LNCAP (cell line): ENCODE data around the gene KIFC3.
A peak's percentile ranks its signal among the peaks of the same experiment; 100 is the strongest.

Experiments
- TF ChIP-seq, protein P1 (sequence below): fragments of 450-650 bp; IDR thresholded peaks from 2 replicates; pipeline ENCODE4 v1.5.1; 2017; ENCODE audit warnings: mild to moderate bottlenecking

The KIFC3 gene

DNA sequence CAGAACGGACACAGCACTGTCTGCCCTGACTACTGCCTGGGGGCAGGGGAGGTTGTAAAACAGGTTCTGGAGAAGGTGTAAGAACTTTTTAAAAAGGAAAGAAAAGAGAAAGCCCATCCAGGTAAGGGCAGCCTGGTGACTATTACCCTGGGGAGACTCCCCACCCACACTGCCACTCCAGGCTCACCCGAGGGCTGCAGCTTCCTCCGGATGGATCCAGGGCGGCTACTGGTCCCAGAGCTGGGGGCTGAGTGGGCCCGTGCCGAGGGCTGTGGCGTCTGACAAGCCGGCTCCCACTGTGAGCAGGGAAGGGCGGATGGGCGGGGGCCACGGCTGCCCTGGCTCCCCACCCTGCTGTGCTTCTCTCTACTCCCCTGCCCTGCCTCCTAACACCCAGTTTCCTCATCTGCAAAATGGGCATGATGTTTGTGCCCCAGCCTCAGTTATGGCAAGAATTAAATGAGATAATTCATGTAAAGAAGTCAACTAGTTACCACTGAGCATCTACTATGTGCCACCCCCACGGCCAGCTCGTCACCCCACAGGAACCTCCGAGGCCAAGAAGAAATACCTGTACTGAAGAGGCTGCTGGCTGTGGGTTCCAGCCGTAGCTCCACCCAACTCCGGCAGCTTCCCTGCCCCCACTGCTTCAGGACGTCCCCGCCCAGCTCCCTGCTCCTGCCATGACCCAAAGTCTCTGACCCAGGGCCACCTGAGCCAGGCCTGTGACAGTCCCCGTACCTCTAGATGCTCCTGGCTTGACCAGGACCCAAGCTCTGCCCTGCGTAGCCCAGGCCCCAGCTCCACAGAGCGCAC lies 42.5 kb downstream of the KIFC3 start:
- TF ChIP-seq, protein P1, sequence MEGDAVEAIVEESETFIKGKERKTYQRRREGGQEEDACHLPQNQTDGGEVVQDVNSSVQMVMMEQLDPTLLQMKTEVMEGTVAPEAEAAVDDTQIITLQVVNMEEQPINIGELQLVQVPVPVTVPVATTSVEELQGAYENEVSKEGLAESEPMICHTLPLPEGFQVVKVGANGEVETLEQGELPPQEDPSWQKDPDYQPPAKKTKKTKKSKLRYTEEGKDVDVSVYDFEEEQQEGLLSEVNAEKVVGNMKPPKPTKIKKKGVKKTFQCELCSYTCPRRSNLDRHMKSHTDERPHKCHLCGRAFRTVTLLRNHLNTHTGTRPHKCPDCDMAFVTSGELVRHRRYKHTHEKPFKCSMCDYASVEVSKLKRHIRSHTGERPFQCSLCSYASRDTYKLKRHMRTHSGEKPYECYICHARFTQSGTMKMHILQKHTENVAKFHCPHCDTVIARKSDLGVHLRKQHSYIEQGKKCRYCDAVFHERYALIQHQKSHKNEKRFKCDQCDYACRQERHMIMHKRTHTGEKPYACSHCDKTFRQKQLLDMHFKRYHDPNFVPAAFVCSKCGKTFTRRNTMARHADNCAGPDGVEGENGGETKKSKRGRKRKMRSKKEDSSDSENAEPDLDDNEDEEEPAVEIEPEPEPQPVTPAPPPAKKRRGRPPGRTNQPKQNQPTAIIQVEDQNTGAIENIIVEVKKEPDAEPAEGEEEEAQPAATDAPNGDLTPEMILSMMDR: no peak

DNA sequence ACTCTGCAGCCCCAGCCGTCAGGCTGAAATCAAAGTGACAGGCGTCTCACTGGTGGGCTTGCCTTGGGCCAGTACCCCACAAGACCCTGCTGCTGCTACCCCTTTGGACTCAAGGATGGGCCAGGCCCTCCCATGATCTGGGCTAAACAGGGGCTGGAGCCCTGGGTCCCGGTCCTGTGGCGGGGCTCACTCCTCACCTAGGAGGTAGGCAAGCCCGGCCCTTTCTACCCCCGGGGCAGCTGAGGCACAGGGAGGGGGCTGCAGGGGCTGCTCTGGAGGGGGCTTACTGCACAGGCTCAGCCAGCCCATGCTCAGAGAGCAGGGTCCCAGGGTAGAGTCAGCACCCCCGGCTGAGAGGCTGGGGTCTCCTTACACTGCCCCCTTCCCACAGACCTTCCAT lies 43.2 kb downstream of the KIFC3 start:
- TF ChIP-seq, protein P1: no peak

DNA sequence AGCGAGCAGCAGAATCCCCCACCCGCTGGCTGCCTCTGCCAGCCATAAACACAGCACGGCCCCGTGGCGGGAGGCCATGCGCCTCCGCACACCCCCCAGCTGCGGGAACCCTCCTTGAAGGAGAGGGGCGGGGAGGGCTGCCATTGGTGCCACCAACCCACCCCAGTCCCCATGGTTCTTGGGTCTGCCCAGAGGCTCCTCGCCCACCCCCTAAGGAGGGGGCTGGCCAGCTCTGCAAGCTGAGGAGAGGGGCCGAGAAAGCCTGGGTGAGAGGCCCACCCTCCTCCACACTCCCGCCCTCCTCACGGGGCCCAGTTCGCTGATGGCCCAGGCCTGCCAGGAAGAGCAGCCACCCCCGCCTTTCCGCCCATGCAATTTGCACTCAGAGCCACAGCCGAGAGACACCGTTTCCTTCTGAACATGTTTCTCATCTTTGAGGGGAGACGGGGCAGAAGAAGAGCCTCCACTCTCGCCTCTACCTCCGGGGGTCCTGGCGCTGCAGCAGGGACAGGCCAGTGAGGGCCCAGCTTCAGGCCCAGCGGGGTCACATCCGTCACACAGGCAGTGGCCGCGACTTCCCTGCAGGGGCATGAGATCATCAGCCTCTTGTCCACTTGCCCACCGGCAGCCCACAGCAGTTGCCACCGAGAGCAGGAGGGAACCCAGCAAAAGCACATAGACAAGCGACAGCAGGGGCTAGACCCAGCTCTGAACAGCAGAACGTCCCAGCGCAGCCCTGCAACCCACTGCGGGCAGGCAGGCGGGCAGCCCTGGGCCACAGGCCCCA lies 43.8 kb downstream of the KIFC3 start:
- TF ChIP-seq, protein P1: no peak

DNA sequence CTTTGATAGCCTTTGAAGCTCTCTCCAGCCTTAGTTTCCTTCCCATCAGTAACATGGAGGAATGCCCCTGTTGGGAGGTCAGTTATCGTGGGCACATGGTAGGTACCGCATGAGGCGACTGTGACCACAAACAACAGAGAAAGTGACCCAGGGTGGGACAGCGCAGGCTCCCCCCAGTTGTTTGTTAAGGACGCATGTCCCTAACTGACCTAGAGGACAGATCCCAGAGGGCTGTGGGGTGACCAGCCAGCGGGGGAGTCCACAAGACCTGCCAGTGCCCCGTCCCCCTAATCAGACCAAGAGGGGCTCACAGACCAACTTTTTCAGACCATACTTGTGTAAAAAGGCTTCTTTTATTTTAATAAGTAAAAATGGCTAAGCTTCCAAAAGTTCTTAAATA lies 44.4 kb downstream of the KIFC3 start:
- TF ChIP-seq, protein P1: no peak

DNA sequence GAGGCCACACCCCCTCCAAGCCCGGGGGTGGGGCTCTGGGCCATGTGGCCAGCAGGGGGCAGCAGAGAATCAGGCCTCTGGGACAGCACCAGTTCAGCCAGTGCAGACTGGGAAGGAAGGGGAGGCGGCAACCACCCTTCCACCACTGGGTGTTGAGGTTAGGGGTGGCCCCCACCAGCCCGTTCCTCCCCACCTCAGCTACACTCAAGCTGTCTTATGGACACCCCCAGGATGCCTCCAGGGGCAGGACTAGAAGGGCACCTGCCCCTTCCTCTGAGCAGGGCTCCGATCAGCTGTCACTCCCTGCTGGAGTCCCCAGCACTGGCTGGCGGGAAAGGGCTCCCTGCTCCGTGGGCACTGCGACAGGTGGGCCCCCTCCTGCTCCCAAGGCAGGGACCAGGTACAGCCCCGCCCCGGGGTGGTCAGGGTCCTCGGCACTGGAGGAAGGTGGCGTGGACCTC lies 44.9 kb downstream of the KIFC3 start:
- TF ChIP-seq, protein P1: peak; percentile 97

DNA sequence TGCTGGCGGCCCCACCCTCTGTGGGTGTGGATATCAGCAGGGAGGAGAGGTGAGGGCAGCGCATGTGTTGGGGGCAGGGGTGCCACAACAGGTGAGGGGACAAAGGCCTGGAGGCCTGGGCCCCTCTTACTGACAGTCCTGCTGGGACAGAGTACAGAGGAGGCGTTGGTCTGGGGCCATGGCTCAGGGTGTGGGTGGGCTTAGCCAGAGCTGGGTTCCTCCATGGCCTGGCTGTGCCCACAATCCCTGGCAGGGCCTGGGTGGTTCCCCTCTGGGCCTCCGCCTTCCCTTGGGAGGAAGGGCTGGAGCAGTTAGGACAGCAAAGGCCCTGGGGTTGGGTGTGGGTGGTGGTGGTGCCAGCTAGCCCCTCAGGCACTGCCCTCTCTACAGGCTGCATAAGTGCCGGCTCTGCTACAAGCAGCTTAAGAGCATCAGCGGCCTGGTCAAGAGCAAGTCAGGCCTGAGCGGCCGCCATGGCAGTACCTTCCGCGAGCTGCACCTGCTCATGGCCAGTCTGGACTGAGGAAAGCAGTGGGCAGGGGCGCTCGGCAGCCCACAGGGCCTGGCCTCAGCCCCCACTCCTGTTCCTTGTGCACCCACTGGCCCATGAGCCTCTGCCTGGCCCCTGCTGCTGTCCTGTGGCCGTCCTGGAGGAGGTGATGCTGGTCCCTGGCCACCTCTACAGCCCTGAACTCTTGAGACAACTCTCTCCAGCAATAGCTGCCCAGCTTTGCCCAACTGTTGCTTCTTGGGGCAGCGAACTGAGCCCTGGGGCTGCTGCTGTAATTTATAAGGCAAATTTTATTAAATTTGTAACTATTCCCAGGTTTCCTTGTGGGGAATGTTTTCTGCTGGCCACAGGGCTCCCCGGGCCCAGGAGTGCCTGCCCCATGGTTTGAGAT lies 45.6 kb downstream of the KIFC3 start:
- TF ChIP-seq, protein P1: no peak

DNA sequence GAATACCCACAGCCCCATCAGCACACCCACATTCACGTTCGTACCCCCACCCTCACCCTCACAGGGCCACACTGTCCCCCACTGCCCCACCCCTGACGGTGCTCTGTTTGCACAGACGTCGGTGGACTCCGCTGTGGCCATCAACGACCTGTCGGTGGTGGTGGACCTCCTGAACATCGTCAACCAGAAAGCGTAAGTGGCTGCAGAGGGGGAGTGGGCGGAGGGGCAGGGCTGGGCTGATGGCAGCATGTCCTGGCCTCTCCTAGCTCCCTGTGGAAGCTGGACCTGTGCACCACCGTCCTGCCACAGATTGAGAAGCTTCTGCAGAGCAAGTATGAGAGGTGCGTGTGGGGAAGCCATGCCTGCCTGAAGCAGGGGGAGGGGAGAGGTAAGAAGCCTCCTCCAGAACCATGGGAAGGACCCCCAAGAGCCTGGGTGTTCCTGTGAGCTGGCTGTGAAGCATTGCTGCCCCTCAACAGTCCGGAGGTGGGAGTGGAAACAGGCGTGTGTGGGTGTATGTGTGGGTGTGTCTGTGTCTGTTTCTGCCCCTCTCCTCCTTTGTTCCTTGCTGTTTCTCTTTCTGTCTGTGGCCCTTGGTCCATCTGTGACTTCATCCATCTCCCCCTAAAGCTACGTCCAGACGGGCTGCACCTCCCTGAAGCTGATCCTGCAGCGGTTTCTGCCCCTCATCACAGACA lies 46.4 kb downstream of the KIFC3 start:
- TF ChIP-seq, protein P1: no peak
